ENCODE data around the gene TDRD7. TPM values are rescaled to one million over a fixed set of nuclear protein-coding genes. Genes with fewer than 3 reads are reported as not detected.

TDRD7 gene
- total RNA-seq, 2 experiments from 2014 or later: 13.8 to 14.5 TPM

DNA sequence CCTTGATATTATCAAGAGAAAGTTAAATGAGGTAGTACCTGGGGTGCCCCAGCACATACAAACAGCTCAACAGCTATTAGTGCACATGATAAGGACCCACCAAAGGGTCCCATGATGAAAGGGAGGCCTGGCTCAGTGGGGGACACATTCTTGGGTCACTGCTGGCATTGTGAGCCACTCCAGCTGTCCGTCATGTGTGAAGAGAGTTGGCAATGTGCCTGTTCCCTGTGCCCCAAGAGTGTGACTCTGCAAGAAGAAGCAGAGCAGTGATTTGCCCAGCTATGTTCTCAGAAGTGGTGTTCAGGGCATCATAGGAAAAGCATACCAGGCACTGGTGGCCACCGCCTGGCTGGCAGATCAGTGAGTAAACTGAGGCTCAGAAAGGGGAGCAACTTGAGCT is 37.1 kb upstream of the TDRD7 start:
- no peaks in the 10 kb centered on the region for H3K27me3 Mint-ChIP-seq
- POLR2A ChIA-PET: no interaction called here
- peaks cover 3% of the 10 kb centered on the region for H3K36me3 Mint-ChIP-seq

DNA sequence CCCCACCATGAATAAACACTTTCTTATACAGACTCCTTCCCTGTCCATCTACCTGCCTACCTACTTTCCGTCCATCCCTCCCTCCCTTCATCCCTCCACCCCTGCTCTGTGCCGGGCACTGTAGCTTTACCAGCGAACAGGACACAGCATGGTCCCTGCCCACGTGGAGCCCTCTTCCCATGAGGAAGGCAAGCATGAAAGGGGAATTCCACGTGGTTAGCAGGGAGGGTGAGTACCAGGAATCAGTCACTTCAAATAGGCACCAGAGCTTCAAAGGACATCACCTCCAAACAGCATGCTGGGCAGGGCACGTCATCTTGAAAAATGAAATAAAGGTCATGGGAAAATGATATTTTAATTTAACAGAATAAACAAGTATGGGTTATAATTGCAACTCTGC is 35.0 kb upstream of the TDRD7 start:
- H3K4me3 Mint-ChIP-seq: no peak overlapping the region
- DNase-seq (no peak), ATAC-seq (ENCODE audit: low read depth) (no peak)
- no peaks in the 10 kb centered on the region for H3K27me3 Mint-ChIP-seq
- no peak overlapping the region for H3K27ac Mint-ChIP-seq
- no peaks in the 10 kb centered on the region for H3K4me1 Mint-ChIP-seq
- H3K36me3 Mint-ChIP-seq: no peaks in the 10 kb centered on the region
- H3K9me3 Mint-ChIP-seq: no peaks in the 10 kb centered on the region
- POLR2A ChIA-PET: no interaction called here

More for the DNA sequence above, 37.1 kb upstream of the TDRD7 start:
- no peak overlapping the region for H3K27ac Mint-ChIP-seq
- DNase-seq (no peak), ATAC-seq (ENCODE audit: low read depth) (no peak)
- H3K9me3 Mint-ChIP-seq: no peaks in the 10 kb centered on the region
- H3K4me3 Mint-ChIP-seq: no peak overlapping the region
- H3K4me1 Mint-ChIP-seq: no peaks in the 10 kb centered on the region

DNA sequence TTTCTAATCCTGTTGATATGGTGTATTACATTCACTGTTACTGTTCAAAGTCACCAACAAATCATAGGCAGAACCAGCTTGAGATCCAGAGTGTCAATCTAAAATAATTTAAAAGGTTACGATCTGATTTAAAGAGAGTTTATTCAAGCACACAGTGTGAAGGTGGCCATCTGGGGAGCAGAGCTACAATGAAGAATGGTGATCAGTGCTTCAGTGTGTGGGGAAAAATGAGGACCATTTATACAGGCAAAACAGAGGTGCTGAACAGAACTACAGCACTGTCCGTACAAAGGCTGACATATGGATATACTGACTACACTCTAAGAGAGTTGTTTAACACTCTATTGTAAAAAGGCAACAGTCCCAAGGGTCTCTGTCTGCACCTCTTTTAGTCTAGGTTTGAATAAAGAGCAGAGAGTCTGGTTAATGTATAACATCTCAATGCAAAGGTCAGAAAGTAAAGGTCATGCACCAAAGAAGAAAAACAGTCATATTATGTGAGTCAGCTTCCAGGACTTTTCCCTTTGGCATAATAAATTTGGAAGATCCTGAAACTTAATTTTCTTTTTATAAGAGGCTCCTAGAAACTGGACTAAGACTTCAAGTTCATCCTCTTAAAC is 29.7 kb upstream of the TDRD7 start:
- ATAC-seq (ENCODE audit: low read depth) (no peak), DNase-seq (no peak)
- POLR2A ChIA-PET: no interaction called here
- Mint-ChIP-seq H3K4me3 (no peak overlapping the region), H3K36me3 (no peaks in the 10 kb centered on the region), H3K27ac (no peak overlapping the region), H3K27me3 (peaks cover 5% of the 10 kb centered on the region), H3K4me1 (peaks cover 5% of the 10 kb centered on the region), H3K9me3 (no peaks in the 10 kb centered on the region)

DNA sequence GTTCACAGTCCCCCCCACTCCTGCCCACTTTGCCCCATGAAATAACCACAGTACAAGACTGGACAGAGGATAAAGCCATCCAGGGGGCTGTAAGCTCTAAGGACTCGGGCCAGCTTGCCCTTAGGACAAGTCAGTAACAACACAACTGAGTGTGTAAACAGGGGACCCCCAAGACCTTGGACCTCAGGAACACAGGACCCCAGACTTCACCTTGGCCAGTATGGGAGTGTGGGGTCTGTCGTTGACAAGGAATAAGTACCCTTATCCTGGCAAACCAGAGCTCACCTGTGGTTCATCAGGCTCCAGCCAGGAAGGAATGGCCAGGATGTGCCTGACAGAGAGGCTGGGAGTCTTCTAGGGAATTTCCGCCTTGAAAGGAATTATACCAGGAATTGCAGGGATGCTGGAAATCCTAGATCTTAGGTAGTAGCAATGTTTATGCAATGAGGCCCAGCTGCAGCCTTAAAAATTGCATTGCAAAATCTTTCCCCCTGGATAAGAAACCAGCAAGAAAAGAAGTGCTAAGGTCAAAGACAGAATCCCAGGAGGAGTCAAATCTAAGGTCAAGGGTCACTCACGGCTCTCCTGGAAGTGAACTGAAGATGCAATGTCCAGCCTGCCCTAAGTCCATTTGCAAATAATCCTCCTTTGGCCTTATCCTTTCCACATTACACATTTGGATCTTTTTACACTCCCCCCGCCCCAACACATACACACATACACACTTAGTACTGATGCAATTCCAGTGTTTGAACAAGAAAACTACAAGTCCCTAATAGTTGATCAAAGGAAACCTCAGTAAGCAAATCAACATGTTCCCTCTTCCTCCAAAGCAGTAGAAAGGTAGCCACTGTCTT is 27.3 kb upstream of the TDRD7 start:
- no peak overlapping the region for H3K4me3 Mint-ChIP-seq
- H3K27ac Mint-ChIP-seq: no peak overlapping the region
- peaks cover 5% of the 10 kb centered on the region for H3K27me3 Mint-ChIP-seq
- peaks cover 10% of the 10 kb centered on the region for H3K4me1 Mint-ChIP-seq
- no peaks in the 10 kb centered on the region for H3K9me3 Mint-ChIP-seq
- H3K36me3 Mint-ChIP-seq: no peaks in the 10 kb centered on the region
- no peak for DNase-seq
- POLR2A ChIA-PET: no interaction called here
- no peak for ATAC-seq (ENCODE audit: low read depth)

DNA sequence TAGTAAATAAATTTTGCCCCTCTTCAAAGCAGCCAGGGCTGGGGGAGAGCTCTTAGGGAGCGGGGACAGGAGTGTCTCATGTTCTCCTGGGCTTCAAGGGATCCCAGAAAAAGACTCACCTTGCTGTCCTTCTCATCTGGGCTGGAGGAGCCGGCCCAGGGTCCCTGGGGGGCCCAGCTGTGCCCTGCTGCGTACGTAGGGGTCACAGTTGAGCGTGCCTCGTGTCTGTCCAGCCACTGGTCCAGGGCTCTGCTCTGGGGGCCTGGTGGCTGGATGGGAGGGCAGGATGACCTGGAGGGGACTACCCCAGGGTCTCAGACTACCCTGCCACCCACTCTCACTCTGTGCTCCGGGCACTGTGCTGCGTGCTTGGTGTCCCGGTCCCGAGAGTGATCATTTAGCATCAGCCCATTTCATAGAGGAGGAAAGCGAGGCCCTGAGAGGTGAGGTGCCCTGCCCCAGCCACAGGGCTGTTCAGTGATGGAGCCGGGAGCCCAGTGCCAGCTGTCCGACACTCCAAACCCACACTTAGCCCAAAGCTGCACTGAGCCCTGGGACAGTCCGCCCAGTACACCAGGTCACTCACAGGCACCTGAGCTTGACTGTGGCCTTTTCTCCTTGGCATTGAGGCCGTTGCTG is 26.2 kb upstream of the TDRD7 start:
- Mint-ChIP-seq H3K27me3 (peaks cover 5% of the 10 kb centered on the region), H3K4me1 (peaks cover 10% of the 10 kb centered on the region), H3K4me3 (no peak overlapping the region), H3K9me3 (no peaks in the 10 kb centered on the region), H3K36me3 (no peaks in the 10 kb centered on the region), H3K27ac (no peak overlapping the region)
- POLR2A ChIA-PET: no interaction called here
- ATAC-seq (ENCODE audit: low read depth) (no peak), DNase-seq (no peak)

DNA sequence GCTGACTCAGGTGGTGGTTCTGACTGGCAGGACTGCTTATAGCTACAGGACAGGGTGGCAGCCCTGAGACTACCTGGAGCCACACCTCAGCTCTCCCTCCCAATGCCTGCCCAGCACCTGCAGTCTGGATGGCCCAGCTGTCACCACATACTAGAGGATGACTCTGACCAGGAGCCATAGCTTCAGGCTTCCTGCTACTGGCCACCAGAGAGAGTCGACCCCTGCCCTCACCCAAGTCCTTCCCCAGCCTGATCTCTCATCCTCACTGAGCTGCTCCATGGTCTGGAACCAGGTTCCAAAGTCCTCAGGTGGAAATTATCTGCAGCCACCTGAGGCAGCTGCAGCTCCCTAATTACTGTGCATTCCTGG is 25.6 kb upstream of the TDRD7 start:
- no peak overlapping the region for H3K27ac Mint-ChIP-seq
- H3K9me3 Mint-ChIP-seq: no peaks in the 10 kb centered on the region
- H3K4me3 Mint-ChIP-seq: no peak overlapping the region
- H3K36me3 Mint-ChIP-seq: no peaks in the 10 kb centered on the region
- DNase-seq: no peak
- no peak for ATAC-seq (ENCODE audit: low read depth)
- H3K27me3 Mint-ChIP-seq: peaks cover 6% of the 10 kb centered on the region
- POLR2A ChIA-PET: no interaction called here
- H3K4me1 Mint-ChIP-seq: peaks cover 10% of the 10 kb centered on the region

DNA sequence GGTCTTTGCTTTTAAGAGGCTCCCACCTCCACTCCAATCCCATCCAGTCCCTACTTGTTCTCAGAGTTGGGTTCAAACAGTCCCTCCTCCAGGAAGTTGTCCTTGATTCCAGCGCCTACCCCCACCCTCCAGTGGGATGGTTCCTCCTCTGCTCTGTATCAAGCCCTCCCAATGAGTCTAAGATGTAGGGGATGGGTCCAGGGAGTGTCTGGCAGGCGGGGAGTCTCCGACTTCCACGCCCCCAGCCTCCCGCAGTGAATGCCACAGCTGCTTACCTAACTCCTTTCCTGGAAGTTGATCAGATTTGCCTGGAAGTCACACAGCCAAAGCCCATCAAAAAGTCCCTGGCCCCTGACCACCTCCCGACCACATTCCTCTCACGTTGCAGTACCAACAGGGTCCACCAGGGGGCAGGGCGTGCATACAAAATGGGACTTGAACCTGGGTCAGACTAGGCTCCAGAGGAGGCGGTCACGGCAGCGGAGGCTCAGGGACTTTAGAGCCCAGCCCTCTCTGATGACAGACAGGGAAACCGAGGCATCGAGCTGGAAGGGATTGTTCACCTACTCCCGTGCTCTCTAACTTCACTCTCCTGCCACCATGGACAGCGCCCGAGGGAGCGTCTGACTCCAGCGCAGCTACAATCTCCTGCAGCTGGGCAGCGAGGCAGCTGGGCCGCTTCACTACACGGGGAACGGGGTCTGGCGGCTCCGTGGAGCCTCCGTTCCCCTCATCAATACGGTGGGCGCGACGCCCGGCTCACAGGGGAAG is 25.0 kb upstream of the TDRD7 start:
- Mint-ChIP-seq H3K36me3 (no peaks in the 10 kb centered on the region), H3K4me3 (no peak overlapping the region), H3K4me1 (peaks cover 10% of the 10 kb centered on the region), H3K9me3 (no peaks in the 10 kb centered on the region), H3K27ac (no peak overlapping the region), H3K27me3 (peaks cover 6% of the 10 kb centered on the region)
- ATAC-seq (ENCODE audit: low read depth) (peak; percentile 64), DNase-seq (peak; percentile 80)
- POLR2A ChIA-PET: interaction anchor here (1.2 kb wide), 1 partner anchor 10 kb away, joined by 3 read pairs; no protein-coding TSS in a partner anchor

DNA sequence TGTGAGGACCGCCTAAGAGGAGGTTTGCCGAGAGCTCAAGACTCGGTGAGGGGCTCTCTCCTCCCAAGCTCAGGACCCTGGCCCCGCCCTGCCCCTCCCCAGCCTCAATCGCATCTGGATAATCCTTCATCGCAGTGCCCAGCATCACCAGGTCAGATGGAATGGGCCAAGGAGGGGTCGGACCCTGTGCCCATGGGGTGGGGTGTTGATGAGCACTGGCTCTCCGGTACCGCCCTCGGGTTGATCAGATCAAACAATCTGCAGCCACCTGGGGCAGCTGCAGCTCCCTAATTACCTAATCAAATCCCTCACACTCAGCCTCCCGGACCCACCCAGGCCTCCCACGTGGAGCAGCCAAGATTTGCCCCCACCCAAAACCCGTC is 24.4 kb upstream of the TDRD7 start:
- ATAC-seq (ENCODE audit: low read depth) (no peak), DNase-seq (no peak)
- Mint-ChIP-seq H3K27me3 (peaks cover 6% of the 10 kb centered on the region), H3K9me3 (no peaks in the 10 kb centered on the region), H3K36me3 (no peaks in the 10 kb centered on the region), H3K4me1 (peaks cover 10% of the 10 kb centered on the region), H3K4me3 (no peak overlapping the region), H3K27ac (no peak overlapping the region)
- POLR2A ChIA-PET: interaction anchor here (1.2 kb wide), 1 partner anchor 9 kb away, joined by 3 read pairs; no protein-coding TSS in a partner anchor

DNA sequence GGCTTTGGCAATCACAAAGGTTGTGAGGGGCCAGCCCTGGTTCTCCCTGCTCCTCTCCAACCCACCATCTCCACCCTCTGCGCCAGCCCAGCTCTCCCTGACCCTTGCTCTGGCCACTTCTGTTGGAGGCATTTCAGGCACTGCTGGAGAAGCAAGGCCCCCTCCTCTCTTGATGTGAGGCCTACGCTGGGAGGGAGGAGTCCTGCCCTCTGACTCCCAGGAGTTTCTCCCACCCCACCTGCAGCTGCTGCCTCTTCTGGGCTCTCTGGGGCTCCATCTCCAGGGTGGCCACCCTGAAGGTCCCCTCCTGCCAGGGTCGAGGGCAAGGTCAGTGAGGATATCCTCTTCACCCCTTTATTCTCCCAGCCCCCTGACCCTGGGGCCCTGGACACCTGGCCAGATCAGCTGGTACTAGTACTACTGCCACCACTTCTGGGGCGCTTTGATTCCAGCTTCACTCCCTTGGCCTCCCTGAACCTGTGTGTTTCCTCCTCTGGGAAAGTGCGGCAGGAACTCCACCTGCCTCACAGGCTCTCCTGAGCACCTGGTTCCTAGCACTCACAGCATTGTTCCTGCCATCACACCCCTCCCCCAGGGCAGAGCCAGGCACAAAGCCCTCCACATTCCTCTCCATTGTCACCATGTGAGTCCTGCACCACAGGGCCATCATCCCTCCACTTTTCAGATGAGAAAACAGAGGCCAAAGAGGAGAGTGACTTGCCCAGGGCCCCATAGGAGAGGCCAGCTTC is 23.8 kb upstream of the TDRD7 start:
- no peak overlapping the region for H3K4me3 Mint-ChIP-seq
- no peak overlapping the region for H3K27ac Mint-ChIP-seq
- POLR2A ChIA-PET: interaction anchor here (1.2 kb wide), 1 partner anchor 9 kb away, joined by 3 read pairs; no protein-coding TSS in a partner anchor

DNA sequence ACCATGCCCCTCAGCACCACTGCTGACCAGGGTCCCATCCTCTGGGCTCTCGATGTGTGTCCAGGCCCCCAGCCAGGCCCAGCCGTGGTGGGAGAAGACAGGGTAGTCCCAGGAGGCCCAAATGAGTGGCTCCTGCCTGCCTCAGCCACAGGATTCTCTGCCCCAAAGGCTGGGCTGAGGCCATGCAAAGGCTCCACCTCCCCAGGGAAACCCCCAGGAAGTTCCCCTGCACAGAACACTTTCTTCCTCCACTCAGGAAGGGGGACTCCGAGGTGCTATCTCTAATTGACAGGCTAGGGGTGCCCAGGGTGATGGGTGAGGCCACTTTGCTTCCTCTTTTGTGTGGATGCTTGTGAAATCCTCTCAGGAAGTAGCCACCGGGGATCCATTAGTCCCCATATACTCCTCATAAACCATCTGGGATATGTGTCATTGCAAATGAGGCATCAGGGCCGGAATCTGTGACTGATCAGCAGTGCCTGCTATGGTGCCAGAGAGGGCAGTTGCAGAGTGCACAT is 23.1 kb upstream of the TDRD7 start:
- Mint-ChIP-seq H3K4me3 (no peak overlapping the region), H3K4me1 (peaks cover 10% of the 10 kb centered on the region), H3K9me3 (no peaks in the 10 kb centered on the region), H3K27ac (no peak overlapping the region), H3K36me3 (no peaks in the 10 kb centered on the region), H3K27me3 (peaks cover 14% of the 10 kb centered on the region)
- ATAC-seq (ENCODE audit: low read depth) (peak; percentile 30), DNase-seq (no peak)
- POLR2A ChIA-PET: no interaction called here

More for the DNA sequence above, 23.8 kb upstream of the TDRD7 start:
- H3K27me3 Mint-ChIP-seq: peaks cover 9% of the 10 kb centered on the region
- no peaks in the 10 kb centered on the region for H3K36me3 Mint-ChIP-seq
- no peak for ATAC-seq (ENCODE audit: low read depth)
- H3K9me3 Mint-ChIP-seq: no peaks in the 10 kb centered on the region
- peaks cover 10% of the 10 kb centered on the region for H3K4me1 Mint-ChIP-seq
- no peak for DNase-seq

DNA sequence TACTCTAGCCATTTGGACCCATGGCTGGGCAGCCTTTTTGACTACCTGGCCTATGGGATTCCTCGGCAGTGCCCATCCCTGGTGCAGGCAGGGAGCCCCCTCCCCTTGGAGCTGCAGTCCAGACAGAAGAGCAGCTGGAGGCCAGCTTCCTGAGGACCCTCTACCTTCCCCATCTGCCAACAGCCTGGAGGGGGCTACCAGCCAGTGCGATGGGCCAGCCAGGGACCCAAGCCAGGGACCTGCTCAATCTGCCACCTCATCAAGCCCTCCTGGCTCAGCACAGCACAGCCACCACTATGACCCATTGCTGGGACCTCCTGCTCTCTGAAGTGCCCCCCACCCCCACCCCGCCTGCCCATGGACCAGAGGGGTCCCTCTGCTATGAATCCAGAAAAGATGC is 22.6 kb upstream of the TDRD7 start:
- DNase-seq (no peak), ATAC-seq (ENCODE audit: low read depth) (no peak)
- Mint-ChIP-seq H3K9me3 (no peaks in the 10 kb centered on the region), H3K27me3 (peaks cover 18% of the 10 kb centered on the region), H3K4me3 (no peak overlapping the region), H3K27ac (no peak overlapping the region), H3K4me1 (peaks cover 10% of the 10 kb centered on the region), H3K36me3 (no peaks in the 10 kb centered on the region)
- POLR2A ChIA-PET: no interaction called here

DNA sequence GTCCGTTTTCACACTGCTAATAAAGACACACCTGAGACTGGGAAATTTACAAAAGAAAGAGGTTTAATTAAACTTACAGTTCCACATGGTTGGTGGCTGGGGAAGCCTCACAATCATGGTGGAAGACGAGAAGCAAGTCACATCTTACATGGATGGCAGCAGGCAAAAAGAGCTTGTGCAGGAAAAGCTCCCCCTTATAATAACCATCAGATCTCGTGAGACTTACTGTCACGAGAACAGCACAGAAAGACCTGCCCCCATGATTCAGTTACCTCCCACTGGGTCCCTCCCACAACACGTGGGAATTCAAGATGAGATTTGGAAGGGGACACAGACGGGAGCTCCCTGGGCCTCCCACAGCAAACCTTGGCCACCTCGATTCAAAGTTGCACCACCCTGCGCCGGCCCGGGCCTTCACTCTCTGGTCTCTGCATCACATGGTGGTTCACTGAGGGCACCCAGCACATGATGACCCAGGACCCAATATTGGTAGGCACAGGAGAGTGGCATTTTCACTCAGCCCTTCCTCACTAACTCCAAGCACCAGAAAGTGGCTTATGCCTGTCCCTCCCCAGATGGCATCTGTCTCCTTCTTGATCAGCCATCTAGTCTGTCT is 21.0 kb upstream of the TDRD7 start:
- no peaks in the 10 kb centered on the region for H3K36me3 Mint-ChIP-seq
- ATAC-seq (ENCODE audit: low read depth) (no peak), DNase-seq (no peak)
- no peaks in the 10 kb centered on the region for H3K9me3 Mint-ChIP-seq
- H3K4me1 Mint-ChIP-seq: peaks cover 10% of the 10 kb centered on the region
- peaks cover 22% of the 10 kb centered on the region for H3K27me3 Mint-ChIP-seq
- POLR2A ChIA-PET: no interaction called here
- no peak overlapping the region for H3K4me3 Mint-ChIP-seq
- no peak overlapping the region for H3K27ac Mint-ChIP-seq

Measured in activated naive CD8-positive, alpha-beta T cell treated with anti-CD3 and anti-CD28 coated beads, Interleukin-2, amount 10 ng/mL, durations not matched to agents 7 days and 5 days (primary cell).